ENCODE results near the gene NOC4L.
A peak's percentile ranks its signal among the peaks of the same experiment; 100 is the strongest.

The NOC4L gene

DNA sequence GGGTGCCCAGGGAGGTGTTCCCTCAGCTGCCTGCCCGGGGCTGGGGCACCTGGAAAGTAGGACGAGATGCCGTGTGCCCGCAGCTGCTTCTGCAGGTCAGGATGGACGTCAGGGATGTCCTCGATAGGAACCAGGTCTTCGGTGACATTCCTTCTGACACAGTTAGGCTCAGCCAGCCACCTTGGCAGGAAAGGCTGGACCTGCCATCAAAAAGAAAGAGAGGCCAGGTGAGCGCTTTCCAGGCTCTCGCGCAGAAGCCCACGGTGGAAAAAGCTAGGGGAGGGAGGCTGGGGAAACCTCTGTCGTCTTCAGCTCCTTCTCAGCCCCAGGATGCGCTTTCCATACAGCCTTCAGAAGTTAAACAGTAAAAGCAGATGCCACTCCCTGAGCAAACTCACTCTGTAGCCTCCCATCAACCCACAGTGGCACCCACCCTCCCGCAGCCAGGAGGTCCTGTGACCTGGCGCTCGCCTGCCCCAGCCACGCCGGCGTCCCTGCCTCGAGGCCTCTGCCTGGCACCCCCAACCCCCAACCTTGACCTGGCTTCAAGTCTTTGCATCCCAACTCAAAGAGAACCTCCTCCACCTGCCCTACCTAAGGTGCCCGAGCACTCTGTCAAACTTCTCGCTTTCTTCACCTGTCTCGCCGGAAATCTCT lies 1.4 kb upstream of the NOC4L start:
- DNase-seq (ENCODE audit: low spot score): no peak

- no peak for DNase-seq (ENCODE audit: low spot score)
Measured at GRCh38 chr12:132143336-132144071, 753 bp upstream of the NOC4L start.

GRCh38 chr12:132144810-132145168 lies 532 bp downstream of the NOC4L start:
- DNase-seq (ENCODE audit: low spot score): no peak

DNA sequence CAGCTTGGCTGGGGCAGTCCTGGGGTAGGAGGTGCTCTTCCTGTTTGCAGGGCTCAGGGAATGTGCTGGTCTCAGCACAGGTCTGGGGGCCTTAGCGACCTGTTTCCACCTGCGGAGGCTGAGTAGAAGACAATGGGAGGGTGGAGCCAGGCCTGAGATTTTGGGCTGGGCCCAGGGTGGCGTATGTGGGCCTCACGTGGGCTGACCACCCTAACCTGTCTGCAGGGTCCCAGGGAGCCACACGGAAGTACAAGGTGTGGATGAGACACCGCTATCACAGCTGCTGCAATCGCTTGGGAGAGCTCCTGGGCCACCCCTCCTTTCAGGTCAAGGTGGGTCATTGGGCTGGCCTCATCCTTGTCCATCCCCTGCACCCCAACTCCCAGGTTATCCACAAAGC lies 1.1 kb downstream of the NOC4L start:
- no peak for DNase-seq (ENCODE audit: low spot score)

DNA sequence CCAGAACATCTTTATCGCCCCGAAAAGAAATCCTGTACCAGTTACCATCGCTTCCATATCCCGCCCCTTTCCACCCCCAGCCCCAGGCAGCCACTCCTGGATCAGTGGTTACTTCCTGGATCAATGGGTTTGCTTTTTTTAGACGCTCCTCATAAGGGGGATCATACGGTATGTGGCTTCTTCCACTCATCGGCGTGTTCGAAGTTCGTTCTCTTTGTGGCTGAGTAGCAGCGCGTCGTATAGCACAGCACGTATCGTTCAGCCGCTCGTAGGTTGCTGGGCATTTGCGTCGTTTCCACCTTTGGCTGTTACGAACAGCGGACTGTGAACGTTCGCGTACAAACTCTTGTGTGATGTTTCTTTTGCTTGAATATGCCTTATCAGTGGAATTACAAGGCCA lies 1.8 kb downstream of the NOC4L start:
- DNase-seq (ENCODE audit: low spot score): no peak

GRCh38 chr12:132146772-132147422 lies 2.6 kb downstream of the NOC4L start:
- no peak for DNase-seq (ENCODE audit: low spot score)

DNA sequence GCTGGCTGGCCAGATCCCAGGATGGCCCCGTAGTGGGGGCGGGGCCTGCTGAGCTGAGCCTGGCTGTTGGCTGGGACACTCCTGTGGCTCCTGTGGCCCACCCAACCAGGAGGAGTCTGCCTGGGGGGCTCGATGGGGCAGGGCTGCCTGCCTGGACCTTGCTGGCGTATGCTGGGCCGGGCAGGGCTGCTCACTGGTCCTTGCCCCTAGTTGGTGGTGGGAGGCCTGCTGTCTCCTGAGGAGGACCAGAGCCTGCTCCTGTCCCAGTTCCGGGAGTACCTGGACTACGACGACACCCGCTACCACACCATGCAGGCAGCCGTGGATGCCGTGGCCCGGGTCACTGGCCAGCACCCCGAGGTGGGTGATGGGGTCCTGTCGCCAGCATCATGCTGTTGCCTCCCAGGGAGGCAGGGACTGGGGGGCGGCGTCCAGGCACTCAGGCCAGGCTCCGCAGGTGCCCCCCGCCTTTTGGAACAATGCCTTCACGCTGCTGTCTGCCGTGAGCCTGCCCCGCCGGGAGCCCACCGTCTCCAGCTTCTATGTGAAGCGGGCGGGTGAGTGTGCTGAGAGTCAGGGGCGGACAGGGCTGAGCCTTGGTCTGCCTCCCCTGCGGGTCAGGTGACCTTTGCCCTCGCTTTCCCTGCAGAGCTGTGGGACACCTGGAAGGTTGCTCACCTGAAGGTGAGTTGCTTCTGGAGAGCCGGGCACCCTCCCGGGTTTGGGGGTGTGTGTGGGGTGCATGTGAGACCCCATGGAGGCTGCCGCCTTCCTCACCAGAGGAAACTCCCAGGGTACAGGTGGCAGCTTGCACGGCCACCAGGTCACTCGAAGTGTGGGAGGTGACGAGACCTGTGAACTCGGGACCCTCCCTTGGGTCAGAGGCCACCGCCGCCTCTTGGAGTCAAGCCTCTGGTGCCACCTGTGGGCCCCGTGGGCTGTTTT lies 3.4 kb downstream of the NOC4L start:
- no peak for DNase-seq (ENCODE audit: low spot score)

DNA sequence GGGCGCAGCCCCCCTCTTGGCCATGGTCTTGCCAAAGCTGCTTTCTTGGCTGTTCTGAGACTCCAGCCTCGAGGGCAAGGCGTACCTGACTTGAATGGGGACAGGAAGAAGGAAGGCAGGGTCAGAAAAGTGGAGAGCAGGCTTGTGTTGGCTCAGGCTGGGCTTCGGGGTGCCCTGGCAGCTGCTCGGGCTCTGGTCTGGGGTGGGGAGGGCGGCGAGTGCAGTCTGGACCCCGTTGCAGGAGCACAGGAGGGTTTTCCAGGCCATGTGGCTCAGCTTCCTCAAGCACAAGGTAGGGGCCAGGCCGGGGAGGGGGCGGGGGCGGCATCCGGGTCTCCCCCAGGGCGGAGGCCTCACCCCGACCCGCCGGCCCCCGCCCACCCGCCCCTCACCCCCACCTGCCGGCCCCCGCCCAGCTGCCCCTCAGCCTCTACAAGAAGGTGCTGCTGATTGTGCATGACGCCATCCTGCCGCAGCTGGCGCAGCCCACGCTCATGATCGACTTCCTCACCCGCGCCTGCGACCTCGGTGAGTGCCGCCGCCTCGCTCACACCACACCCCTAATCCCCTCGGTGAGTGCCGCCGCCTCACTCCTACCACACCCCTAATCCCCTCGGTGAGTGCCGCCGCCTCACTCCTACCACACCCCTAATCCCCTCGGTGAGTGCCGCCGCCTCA lies 4.2 kb downstream of the NOC4L start:
- no peak for DNase-seq (ENCODE audit: low spot score)

- peak; percentile 44 for DNase-seq (ENCODE audit: low spot score)
Measured at GRCh38 chr12:132149526-132149925, 5.3 kb downstream of the NOC4L start.

DNA sequence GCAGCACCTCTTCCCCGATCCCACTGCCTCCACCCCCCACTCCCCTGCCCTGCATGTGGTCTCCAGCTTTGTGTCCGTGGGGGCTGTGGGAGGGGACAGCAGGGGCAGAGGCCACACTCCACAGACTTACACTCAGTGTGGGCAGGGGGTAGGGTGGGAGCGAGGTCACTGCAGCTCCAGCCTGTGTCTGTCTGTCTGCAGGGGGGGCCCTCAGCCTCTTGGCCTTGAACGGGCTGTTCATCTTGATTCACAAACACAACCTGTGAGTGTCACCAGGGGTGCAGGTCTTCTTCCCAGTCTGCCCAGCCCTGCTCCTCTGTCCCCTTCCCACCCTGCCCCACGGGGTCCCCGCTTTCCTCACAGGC lies 6.5 kb downstream of the NOC4L start:
- no peak for DNase-seq (ENCODE audit: low spot score)

GRCh38 chr12:132151145-132151765 lies 7.0 kb downstream of the NOC4L start:
- DNase-seq (ENCODE audit: low spot score): no peak

- no peak for DNase-seq (ENCODE audit: low spot score)
Measured at GRCh38 chr12:132151766-132152410, 7.6 kb downstream of the NOC4L start.

GRCh38 chr12:132152411-132152821 lies 8.2 kb downstream of the NOC4L start:
- no peak for DNase-seq (ENCODE audit: low spot score)

DNA sequence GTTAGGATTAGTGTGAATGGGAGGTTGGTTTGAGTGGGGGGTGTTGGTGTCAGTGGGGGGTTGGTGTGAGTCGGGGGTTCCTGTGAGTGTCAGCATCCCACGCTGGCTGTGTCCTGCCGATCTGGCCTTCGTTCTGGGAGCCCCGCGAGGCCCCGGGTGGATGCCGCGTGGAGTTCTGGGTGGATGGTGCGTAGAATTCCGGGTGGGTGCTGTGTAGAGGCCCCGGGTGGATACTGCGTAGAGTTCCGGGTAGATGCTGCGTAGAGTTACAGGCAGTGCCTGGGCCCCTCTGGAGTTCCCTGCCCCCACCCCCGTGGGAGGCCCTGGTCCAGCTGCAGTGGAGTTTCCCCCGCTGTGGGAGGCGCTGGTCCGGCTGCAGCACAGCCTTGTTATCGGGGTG lies 8.7 kb downstream of the NOC4L start:
- no peak for DNase-seq (ENCODE audit: low spot score)

DNA sequence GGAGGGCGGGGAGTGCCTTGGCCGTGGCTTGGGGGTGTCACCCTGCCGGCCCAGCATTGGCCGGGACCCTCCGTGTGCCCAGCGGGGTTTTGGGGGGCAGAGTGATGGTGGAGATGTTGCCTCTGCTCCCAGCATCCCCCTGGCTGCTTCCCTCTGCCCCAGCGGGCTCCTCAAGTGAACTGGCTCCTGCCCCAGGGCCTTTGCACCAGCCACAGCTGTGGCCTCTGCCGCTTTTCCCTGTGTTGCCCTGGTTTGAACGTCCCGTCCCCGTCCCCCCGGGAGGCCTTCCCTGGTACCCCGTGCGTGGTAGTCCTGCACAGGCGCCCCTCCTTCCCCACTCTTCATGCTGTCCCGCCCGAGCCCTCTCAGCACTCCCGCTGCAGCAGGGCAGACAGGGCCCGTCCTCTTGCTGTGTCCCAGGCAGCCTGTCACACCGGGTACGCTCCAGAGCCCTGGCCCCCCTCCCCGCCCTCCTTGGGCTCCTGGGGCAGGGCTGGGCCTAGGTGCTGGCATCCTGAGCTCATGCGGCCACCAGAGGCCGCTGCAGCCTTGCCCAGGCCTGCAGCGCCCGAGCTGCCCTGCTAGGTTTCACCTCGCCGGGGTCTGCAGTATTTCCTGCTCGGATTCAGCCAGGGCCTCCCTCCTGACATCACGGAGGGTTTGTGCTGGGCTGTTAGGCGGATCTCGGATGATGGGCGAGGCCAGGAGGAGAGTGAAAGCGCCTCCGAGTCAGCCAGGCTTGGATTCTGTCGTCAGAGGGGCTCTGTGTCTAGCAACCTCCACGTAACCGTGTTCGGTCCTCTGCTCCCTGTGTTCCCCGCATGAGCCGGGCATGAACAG lies 9.5 kb downstream of the NOC4L start:
- peak; percentile 85 for DNase-seq (ENCODE audit: low spot score)

DNA sequence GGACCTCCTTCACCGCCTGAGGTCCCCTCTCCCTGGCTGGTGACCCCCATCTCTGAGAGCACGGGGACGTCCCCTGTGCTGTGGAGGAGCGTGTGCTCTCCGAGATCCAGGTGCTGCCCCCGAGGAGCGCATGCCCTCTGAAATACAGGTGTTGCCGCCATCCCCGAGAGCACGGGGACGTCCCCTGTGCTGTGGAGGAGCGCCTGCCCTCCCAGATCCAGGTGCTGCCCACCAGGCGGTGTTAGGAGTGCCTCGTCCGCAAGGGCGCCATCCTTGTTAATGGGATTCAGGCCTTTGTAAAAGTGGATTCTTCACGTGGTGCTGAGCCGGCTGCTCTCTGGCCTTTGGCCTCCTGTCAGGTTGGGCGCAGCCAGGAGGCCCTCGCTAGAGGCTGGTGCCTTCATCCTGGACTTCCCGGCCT lies 10.1 kb downstream of the NOC4L start:
- DNase-seq (ENCODE audit: low spot score): no peak

GRCh38 chr12:132154941-132155770 lies 10.9 kb downstream of the NOC4L start:
- DNase-seq (ENCODE audit: low spot score): peak; percentile 58

DNA sequence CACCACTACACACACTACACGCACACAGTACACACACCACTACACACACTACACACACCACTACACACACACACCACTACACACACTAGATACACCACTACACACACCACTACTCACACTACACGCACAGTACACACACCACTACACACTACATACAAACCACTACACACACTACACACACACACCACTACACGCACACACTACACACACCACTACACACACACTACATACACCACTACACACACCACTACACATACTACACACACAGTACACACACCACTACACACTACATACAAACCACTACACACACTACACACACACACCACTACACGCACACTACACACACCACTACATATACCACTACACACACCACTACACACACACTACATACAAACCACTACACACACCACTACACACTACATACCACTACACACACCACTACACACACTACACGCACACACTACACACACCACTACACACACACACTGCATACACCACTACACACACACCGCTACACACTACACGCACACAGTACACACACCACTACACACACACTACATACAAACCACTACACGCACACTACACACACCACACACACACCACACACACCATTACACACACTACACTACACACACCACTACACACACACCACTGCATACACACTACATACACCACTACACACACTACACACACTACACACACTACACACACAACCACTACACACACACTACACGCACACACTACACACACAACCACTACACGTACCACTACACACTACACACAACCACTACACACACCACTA lies 11.7 kb downstream of the NOC4L start:
- DNase-seq (ENCODE audit: low spot score): no peak
